Stimulated activated memory B cell treated with anti-CD40 and anti-IgM and Interleukin-4, amounts not matched to agents 10 μg/mL and 1 μg/mL and 100 μg/mL, for 72 hours (primary cell): Measurements from ENCODE around the gene COX6A1.

Source experiments
- ATAC-seq: fragments of 150-1000 bp; cut with Tn5 transposase; 2 replicates; pipeline ENCODE4 v1.10.0; 2021
- H3K27ac Mint-ChIP-seq: one replicate; pipeline ENCODE4 v1.8.0; 2022; ENCODE audit warnings: mild to moderate bottlenecking, mixed read lengths
- H3K27me3 Mint-ChIP-seq: one replicate; pipeline ENCODE4 v1.8.0; 2022; ENCODE audit warnings: mixed read lengths
- H3K36me3 Mint-ChIP-seq: one replicate; pipeline ENCODE4 v1.8.0; 2022; ENCODE audit warnings: mixed read lengths
- H3K4me1 Mint-ChIP-seq: one replicate; pipeline ENCODE4 v1.8.0; 2022; ENCODE audit warnings: mixed read lengths
- H3K4me3 Mint-ChIP-seq: one replicate; pipeline ENCODE4 v1.8.0; 2022; ENCODE audit warnings: mild to moderate bottlenecking, moderate library complexity, mixed read lengths
- H3K9me3 Mint-ChIP-seq: one replicate; pipeline ENCODE4 v1.8.0; 2022; ENCODE audit warnings: mixed read lengths

COX6A1 gene

DNA sequence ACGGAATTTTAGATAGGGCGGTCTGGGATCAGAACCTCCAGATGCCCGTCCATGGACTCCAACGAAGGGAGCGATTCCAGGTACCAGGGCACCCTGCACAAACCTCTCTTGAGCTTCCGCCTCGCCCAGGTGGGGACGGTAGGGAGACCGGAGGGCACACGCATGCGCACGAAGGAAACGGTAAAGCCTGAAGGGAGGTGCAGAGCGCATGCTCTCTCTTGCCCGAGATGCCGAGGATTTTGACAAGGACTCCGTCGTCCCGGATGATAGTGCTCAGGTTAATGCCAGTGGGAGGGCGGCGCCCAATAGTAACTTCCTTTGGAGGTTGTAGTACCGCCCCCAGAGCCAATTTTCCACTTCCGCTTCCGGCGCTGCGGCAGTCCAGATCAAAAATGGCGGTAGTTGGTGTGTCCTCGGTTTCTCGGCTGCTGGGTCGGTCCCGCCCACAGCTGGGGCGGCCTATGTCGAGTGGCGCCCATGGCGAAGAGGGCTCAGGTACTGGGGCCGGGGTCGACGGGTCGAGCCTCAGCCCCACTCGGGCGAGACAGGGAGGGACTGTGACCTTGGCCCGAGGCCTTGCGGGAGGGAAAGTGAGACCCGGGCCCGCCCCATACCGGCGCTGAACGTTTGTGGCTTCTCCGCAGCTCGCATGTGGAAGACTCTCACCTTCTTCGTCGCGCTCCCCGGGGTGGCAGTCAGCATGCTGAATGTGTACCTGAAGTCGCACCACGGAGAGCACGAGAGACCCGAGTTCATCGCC is at the start of gene COX6A1:
Gene COX6A1 (plus strand): TSS at position 379 of the 760 bp plus-strand sequence. CDS start 14 bp downstream, at position 393.
- Mint-ChIP-seq H3K4me3 (peak within 1 kb of the TSS; percentile 95), H3K9me3 (no peaks in the 10 kb centered on the region), H3K27ac (peak within 1 kb of the TSS; percentile 86), H3K4me1 (peaks cover 28% of the 10 kb centered on the region), H3K36me3 (peaks cover 8% of the 10 kb centered on the region), H3K27me3 (no peaks in the 10 kb centered on the region)
- peak; percentile 99 for ATAC-seq

- Mint-ChIP-seq H3K27ac (no peak overlapping the region), H3K9me3 (peaks cover 6% of the 10 kb centered on the region), H3K4me3 (no peak overlapping the region), H3K36me3 (no peaks in the 10 kb centered on the region), H3K4me1 (peaks cover 4% of the 10 kb centered on the region), H3K27me3 (peaks cover 76% of the 10 kb centered on the region)
- ATAC-seq = no peak
These were observed 49.0 kb upstream of the COX6A1 start for GRCh38 chr12:120388691-120389481.

- Mint-ChIP-seq H3K36me3 (no peaks in the 10 kb centered on the region), H3K4me1 (peaks cover 10% of the 10 kb centered on the region), H3K27ac (no peak overlapping the region), H3K27me3 (peaks cover 83% of the 10 kb centered on the region), H3K9me3 (peaks cover 6% of the 10 kb centered on the region), H3K4me3 (no peak overlapping the region)
- ATAC-seq = no peak
These were observed 47.3 kb upstream of the COX6A1 start for GRCh38 chr12:120390540-120391120.

GRCh38 chr12:120394483-120395367 is 43.2 kb upstream of the COX6A1 start:
- H3K9me3 Mint-ChIP-seq = peaks cover under 1% of the 10 kb centered on the region
- no peak for ATAC-seq
- peaks cover 6% of the 10 kb centered on the region for H3K4me1 Mint-ChIP-seq
- no peaks in the 10 kb centered on the region for H3K36me3 Mint-ChIP-seq
- no peak overlapping the region for H3K4me3 Mint-ChIP-seq
- no peak overlapping the region for H3K27ac Mint-ChIP-seq
- peaks cover 79% of the 10 kb centered on the region for H3K27me3 Mint-ChIP-seq

GRCh38 chr12:120397824-120398540 is 39.9 kb upstream of the COX6A1 start:
- Mint-ChIP-seq H3K4me3 (no peak overlapping the region), H3K4me1 (peaks cover 12% of the 10 kb centered on the region), H3K36me3 (no peaks in the 10 kb centered on the region), H3K27ac (no peak overlapping the region), H3K9me3 (peaks cover 2% of the 10 kb centered on the region), H3K27me3 (peaks cover 92% of the 10 kb centered on the region)
- peak; percentile 31 for ATAC-seq

DNA sequence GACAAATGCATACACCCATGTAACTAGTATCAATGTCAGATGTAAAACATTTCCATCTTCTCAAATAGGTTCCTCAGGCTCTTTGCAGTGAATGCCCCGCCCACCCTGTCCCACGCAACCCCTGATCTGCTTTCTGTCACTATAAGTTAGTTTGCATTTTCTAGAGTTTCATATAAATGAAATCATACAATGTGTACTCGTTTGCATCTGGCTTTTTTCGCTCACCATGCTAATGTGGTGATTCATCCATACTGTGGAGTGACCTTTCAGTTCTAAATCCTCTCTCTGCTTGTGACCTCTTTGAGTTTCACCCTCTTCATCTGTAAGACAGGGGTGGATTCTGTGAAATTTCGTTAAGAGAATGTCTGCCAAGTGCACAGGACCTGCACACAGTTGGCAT is 38.4 kb upstream of the COX6A1 start:
- no peak overlapping the region for H3K27ac Mint-ChIP-seq
- ATAC-seq = peak; percentile 41
- no peak overlapping the region for H3K4me3 Mint-ChIP-seq
- H3K27me3 Mint-ChIP-seq = peaks cover 81% of the 10 kb centered on the region
- peaks cover 11% of the 10 kb centered on the region for H3K4me1 Mint-ChIP-seq
- peaks cover 2% of the 10 kb centered on the region for H3K9me3 Mint-ChIP-seq
- no peaks in the 10 kb centered on the region for H3K36me3 Mint-ChIP-seq

- H3K36me3 Mint-ChIP-seq = no peaks in the 10 kb centered on the region
- H3K9me3 Mint-ChIP-seq = peaks cover 2% of the 10 kb centered on the region
- ATAC-seq = no peak
- H3K4me3 Mint-ChIP-seq = no peak overlapping the region
- H3K27ac Mint-ChIP-seq = no peak overlapping the region
- peaks cover 56% of the 10 kb centered on the region for H3K27me3 Mint-ChIP-seq
- H3K4me1 Mint-ChIP-seq = peaks cover 7% of the 10 kb centered on the region
These were observed 35.7 kb upstream of the COX6A1 start for GRCh38 chr12:120402217-120402616.

DNA sequence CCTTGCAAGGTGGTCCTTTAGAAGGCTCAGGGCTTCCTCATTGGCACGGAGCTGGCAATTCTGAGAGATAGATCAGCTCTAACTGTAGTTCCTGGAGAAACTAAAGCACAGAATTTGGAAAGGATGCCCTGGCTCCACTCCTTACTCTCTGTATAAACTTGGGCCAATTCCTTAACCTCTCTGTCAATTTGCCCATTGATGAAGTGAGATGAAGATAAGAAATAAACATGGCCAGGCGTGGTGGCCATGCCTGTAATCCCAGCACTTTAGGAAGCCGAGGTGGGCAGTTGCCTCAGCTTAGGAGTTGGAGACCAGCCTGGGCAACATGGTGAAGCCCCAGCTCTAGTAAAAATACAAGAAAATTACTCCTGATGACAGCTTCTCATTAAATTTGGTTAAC is 34.0 kb upstream of the COX6A1 start:
- Mint-ChIP-seq H3K4me1 (peaks cover 7% of the 10 kb centered on the region), H3K9me3 (peaks cover 2% of the 10 kb centered on the region), H3K4me3 (no peak overlapping the region), H3K27me3 (peaks cover 42% of the 10 kb centered on the region), H3K36me3 (no peaks in the 10 kb centered on the region), H3K27ac (no peak overlapping the region)
- ATAC-seq = no peak

GRCh38 chr12:120404271-120404670 is 33.6 kb upstream of the COX6A1 start:
- Mint-ChIP-seq H3K4me1 (peaks cover 7% of the 10 kb centered on the region), H3K4me3 (no peak overlapping the region), H3K27me3 (peaks cover 38% of the 10 kb centered on the region), H3K9me3 (peaks cover 2% of the 10 kb centered on the region), H3K36me3 (no peaks in the 10 kb centered on the region), H3K27ac (no peak overlapping the region)
- no peak for ATAC-seq

DNA sequence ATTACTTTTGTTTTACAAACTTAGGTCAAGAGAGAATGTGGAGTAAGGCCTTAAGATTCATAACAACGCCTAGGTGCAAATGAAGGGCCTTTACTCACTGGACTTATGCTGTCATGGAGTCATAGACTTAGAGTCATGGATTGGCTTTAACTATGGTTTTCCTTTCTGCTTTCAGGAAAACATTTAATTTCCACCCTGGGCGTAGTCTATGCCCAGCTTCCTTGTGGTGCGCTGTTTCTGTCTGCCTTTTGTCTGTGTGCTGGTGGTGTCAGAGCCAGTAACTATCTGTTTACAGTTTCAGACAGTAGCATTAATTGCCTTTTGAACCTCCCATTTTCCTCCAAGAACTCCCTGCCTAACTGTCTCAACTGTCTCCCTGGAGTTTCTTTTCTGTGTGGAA is 31.8 kb upstream of the COX6A1 start:
- ATAC-seq = no peak
- H3K27ac Mint-ChIP-seq = no peak overlapping the region
- H3K4me3 Mint-ChIP-seq = no peak overlapping the region
- no peaks in the 10 kb centered on the region for H3K36me3 Mint-ChIP-seq
- H3K27me3 Mint-ChIP-seq = peaks cover 21% of the 10 kb centered on the region
- H3K4me1 Mint-ChIP-seq = peaks cover 7% of the 10 kb centered on the region
- no peaks in the 10 kb centered on the region for H3K9me3 Mint-ChIP-seq

DNA sequence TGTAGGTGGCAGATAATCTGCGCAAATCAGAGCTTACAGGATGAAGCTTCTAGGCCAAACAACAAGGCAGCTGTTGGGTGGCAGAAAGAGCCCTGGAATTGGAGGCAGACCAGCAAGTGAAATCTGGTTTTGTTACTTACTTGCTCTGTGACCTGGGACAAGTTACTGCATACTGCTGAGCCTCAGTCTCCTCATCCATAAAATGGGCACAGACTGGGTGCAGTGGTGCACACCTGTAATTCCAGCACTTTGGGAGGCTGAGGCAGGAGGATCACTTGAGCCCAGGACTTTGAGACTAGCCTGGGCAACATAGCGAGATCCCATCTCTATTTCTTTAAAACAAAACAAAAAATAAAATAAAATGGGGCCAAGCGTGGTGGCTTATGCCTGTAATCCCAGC is 31.4 kb upstream of the COX6A1 start:
- Mint-ChIP-seq H3K9me3 (no peaks in the 10 kb centered on the region), H3K36me3 (no peaks in the 10 kb centered on the region), H3K4me3 (no peak overlapping the region), H3K27ac (no peak overlapping the region), H3K27me3 (peaks cover 17% of the 10 kb centered on the region), H3K4me1 (peaks cover 7% of the 10 kb centered on the region)
- no peak for ATAC-seq

DNA sequence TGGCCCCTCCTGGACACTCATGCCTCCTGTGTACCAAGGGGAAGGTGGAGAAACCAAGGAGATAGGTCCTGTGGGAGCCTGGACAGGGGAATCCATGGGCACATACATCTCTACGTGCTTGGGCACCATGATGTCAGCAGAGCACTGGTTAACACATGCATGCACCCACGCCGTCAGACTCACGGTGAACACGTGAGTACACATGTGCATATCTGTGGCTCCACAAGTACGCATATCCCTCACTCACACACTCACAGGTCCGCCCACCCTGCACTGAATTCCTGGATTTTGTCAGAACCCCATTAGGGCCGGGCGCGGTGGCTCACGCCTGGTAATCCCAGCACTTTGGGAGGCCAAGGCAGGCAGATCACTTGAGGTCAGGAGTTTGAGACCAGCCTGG is 29.1 kb upstream of the COX6A1 start:
- Mint-ChIP-seq H3K27ac (no peak overlapping the region), H3K9me3 (no peaks in the 10 kb centered on the region), H3K27me3 (peaks cover 17% of the 10 kb centered on the region), H3K36me3 (no peaks in the 10 kb centered on the region), H3K4me1 (no peaks in the 10 kb centered on the region), H3K4me3 (no peak overlapping the region)
- ATAC-seq = no peak

DNA sequence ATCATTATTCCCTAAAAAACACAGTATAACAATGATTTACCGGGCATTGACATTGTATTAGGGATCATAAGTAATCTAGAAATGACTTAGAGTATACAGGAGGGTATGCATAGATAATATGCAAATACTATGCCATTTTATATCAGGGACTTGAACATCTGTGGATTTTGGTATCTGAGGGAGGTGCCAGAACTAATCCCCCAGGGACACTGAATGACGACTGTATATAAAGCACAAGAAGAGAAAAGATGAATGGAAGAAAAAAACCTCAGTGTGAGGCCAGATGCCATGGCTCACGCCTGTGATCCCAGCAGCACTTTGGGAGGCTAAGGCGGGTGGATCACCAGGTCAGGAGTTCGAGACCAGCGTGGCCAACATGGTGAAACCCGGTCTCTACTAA is 25.5 kb upstream of the COX6A1 start:
- no peak overlapping the region for H3K27ac Mint-ChIP-seq
- ATAC-seq = no peak
- no peaks in the 10 kb centered on the region for H3K36me3 Mint-ChIP-seq
- H3K27me3 Mint-ChIP-seq = peaks cover 43% of the 10 kb centered on the region
- no peaks in the 10 kb centered on the region for H3K9me3 Mint-ChIP-seq
- no peak overlapping the region for H3K4me3 Mint-ChIP-seq
- H3K4me1 Mint-ChIP-seq = no peaks in the 10 kb centered on the region

DNA sequence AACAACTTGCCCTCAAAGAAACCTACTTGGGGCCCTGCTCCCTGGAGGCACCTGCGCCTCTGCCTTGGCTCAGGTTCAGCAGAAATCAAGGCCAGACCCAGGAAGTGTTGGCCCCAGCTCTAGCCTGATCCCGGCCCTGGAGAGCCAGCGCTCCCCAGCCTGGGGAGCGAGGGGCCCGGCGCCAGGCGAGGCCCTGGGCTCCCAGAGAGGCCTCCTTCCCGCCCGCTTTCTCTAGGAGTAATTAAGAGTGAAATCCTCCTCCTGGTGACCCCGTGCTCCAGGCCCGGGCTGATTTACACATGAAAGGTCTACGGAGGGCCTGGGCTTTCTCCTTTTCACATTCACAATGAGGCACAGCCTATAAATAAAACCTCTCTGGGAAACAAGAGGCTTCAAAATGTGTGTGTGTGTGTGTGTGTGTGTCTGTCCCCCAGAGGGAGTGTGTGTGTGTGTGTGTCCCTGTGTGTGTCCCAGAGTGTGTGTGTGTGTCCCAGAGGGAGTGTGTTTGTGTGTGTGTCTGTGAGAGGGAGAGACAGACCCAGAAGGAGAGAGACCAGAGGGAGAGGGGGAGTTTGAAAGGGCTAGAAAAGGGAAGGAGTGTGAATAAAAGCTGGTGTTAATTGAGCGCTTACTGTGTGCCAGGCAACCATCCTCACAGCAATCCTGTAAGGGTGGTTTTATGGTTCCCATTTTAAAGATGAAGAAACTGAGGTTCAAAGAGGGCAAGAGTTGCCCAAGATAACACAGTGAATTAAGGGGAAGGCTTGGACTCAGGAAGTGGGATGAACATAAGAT is 23.8 kb upstream of the COX6A1 start:
- Mint-ChIP-seq H3K36me3 (no peaks in the 10 kb centered on the region), H3K27me3 (peaks cover 48% of the 10 kb centered on the region), H3K9me3 (no peaks in the 10 kb centered on the region), H3K4me1 (no peaks in the 10 kb centered on the region), H3K4me3 (no peak overlapping the region), H3K27ac (no peak overlapping the region)
- ATAC-seq = no peak
